Stimulated activated CD4-positive, alpha-beta T cell treated with anti-CD3 and anti-CD28 coated beads, TNF-alpha, amount 100 ng/mL, for 48 hours (primary cell): ENCODE measurements around the gene FABP1.

Source experiments
- DNase-seq, 3 donors: peaks; one replicate each; pipeline ENCODE4 v3.0.0-alpha.2; 2020; ENCODE audit warnings: low read depth in 3 of 3

Gene FABP1

GRCh38 chr2:88081924-88082608 lies 45.8 kb downstream of the FABP1 start:
- DNase-seq, result no peak

- no peak for DNase-seq
These were observed 47.3 kb downstream of the FABP1 start for GRCh38 chr2:88080545-88080944.

GRCh38 chr2:88078643-88079172 lies 49.2 kb downstream of the FABP1 start:
- no peak for DNase-seq

GRCh38 chr2:88077080-88077479 lies 50.8 kb downstream of the FABP1 start:
- no peak for DNase-seq

- no peak for DNase-seq
These were observed 53.0 kb downstream of the FABP1 start for GRCh38 chr2:88074854-88075292.

- no peak for DNase-seq
These were observed 53.7 kb downstream of the FABP1 start for GRCh38 chr2:88074150-88074549.
